Neural crest cell (in vitro differentiated cells): ENCODE measurements around the gene SLC4A4. TPM values are rescaled to one million over a fixed set of nuclear protein-coding genes. Genes with fewer than 3 reads are reported as not detected.

Source experiments
- DNase-seq: peaks from one replicate; pipeline ENCODE4 v3.0.0; 2021; ENCODE audit warnings: low read depth, mixed read lengths, low spot score
- H3K27ac Mint-ChIP-seq: one replicate; pipeline ENCODE4 v1.8.0; 2021; ENCODE audit warnings: mild to moderate bottlenecking, mixed read lengths; ENCODE audit not compliant: unreplicated experiment
- H3K27me3 Mint-ChIP-seq: 2 replicates; pipeline ENCODE4 v1.8.0; 2021; ENCODE audit warnings: low read depth, mild to moderate bottlenecking, mixed read lengths
- H3K36me3 Mint-ChIP-seq: 2 replicates; pipeline ENCODE4 v1.8.0; 2021; ENCODE audit warnings: low read depth, mild to moderate bottlenecking, mixed read lengths
- H3K4me1 Mint-ChIP-seq: 2 replicates; pipeline ENCODE4 v1.8.0; 2021; ENCODE audit warnings: mixed read lengths
- H3K4me3 Mint-ChIP-seq: one replicate; pipeline ENCODE4 v1.8.0; 2021; ENCODE audit warnings: mild to moderate bottlenecking, mixed read lengths
- H3K9me3 Mint-ChIP-seq: 2 replicates; pipeline ENCODE4 v1.8.0; 2021; ENCODE audit warnings: mixed read lengths
- long read RNA-seq: library from polyadenylated mRNA; unstranded; transcript quantifications from one replicate; pipeline ENCODE4 v2.0.0, GENCODE V29; 2020
- total RNA-seq: library from RNA; stranded (reverse); gene quantifications from 2 replicates; pipeline ENCODE4 v1.2.1, GENCODE V29; 2021
- TF ChIP-seq, protein P1 (sequence below): fragments of 200-600 bp; sonication (generic); conservative IDR thresholded peaks from 2 replicates; pipeline ENCODE4 v1.5.0; 2021; ENCODE audit warnings: antibody characterized with exemption, mild to moderate bottlenecking

The SLC4A4 gene
- 3.9 and 4.0 TPM in 2 replicates for total RNA-seq
- long read RNA-seq, partial matches to known transcripts, result 0 of 1 reads
- long read RNA-seq, other reads (novel, unspliced or antisense), result 1 of 1 reads

DNA sequence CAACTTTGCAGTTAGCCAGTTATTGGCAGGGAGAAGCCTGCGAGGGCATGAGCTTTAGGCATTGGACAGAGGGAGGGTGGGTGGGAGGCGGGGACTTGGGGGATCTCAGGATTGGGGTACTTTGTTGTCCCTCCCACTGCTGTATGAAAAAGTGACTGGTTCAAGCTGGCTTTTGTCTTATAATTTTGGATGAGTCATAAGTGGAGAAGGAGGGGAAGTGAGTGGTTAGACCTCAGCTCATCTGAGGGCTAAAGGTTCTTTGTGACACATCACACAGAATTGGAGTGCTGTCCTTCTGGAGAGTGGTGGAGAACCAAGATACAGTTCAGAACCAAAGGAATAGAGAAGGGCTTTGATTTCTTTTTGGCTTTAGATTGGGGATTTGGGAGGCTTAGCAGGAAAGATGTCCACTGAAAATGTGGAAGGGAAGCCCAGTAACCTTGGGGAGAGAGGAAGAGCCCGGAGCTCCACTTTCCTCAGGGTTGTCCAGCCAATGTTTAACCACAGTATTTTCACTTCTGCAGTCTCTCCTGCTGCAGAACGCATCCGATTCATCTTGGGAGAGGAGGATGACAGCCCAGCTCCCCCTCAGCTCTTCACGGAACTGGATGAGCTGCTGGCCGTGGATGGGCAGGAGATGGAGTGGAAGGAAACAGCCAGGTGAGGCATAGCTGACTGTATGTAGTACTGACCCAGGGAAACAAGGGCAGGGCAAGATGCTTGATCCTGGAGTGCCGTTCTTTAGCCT, at the start of gene SLC4A4:
Gene SLC4A4, plus strand, starts transcription at position 175 of the 748 bp plus-strand sequence.
- Mint-ChIP-seq H3K36me3 (no peaks in the 10 kb centered on the region), H3K4me3 (no peak within 1 kb of the TSS), H3K4me1 (no peaks in the 10 kb centered on the region), H3K9me3 (no peaks in the 10 kb centered on the region), H3K27me3 (no peaks in the 10 kb centered on the region), H3K27ac (no peak within 1 kb of the TSS)
- TF ChIP-seq, protein P1, sequence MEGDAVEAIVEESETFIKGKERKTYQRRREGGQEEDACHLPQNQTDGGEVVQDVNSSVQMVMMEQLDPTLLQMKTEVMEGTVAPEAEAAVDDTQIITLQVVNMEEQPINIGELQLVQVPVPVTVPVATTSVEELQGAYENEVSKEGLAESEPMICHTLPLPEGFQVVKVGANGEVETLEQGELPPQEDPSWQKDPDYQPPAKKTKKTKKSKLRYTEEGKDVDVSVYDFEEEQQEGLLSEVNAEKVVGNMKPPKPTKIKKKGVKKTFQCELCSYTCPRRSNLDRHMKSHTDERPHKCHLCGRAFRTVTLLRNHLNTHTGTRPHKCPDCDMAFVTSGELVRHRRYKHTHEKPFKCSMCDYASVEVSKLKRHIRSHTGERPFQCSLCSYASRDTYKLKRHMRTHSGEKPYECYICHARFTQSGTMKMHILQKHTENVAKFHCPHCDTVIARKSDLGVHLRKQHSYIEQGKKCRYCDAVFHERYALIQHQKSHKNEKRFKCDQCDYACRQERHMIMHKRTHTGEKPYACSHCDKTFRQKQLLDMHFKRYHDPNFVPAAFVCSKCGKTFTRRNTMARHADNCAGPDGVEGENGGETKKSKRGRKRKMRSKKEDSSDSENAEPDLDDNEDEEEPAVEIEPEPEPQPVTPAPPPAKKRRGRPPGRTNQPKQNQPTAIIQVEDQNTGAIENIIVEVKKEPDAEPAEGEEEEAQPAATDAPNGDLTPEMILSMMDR, result no peak
- no peak for DNase-seq

DNA sequence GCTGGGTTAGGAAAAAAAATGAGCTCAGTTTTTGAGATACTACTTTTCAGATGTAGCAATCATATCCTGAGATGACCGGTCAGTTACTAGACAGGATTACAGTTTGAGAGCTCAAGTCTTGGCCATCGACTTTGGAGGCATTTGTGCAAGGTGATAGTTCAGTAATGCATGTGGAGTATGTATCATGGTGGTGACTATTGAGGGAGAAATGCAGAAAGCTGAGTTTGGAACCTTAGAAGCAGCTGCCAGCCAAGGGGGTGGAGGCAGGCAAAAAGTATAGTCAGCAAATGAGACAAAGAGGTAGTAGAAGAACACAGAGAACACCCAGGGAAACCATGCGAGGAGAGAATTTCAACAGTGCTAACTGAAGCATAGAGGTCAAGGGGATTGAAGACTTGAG, 48.7 kb upstream of the SLC4A4 start:
- no peak overlapping the region for H3K27ac Mint-ChIP-seq
- DNase-seq, result no peak
- no peaks in the 10 kb centered on the region for H3K36me3 Mint-ChIP-seq
- H3K27me3 Mint-ChIP-seq, result no peaks in the 10 kb centered on the region
- TF ChIP-seq, protein P1, result no peak
- no peak overlapping the region for H3K4me3 Mint-ChIP-seq
- peaks cover 9% of the 10 kb centered on the region for H3K4me1 Mint-ChIP-seq
- H3K9me3 Mint-ChIP-seq, result no peaks in the 10 kb centered on the region

DNA sequence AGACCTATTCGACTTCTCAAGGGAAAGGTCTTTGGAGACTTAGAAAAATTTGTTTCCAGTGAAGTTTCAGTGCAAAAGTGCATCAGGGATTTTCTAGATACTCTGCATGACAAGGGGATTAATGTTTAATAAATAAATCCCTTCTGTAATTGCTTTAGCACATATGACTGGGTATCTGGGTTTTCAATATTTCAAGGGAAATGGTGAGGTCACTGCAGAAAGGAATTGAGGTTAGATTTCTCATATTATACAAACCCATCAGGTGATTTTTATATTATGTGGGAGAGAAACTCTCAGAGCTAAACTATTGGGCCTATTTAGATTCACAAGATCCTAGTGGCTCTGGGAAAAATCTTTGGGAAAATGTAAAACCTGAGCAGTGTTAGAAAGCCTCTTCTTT, 48.3 kb upstream of the SLC4A4 start:
- Mint-ChIP-seq H3K4me1 (peaks cover 9% of the 10 kb centered on the region), H3K27me3 (no peaks in the 10 kb centered on the region), H3K27ac (no peak overlapping the region), H3K36me3 (no peaks in the 10 kb centered on the region), H3K4me3 (no peak overlapping the region), H3K9me3 (no peaks in the 10 kb centered on the region)
- TF ChIP-seq, protein P1, result no peak
- DNase-seq, result no peak

DNA sequence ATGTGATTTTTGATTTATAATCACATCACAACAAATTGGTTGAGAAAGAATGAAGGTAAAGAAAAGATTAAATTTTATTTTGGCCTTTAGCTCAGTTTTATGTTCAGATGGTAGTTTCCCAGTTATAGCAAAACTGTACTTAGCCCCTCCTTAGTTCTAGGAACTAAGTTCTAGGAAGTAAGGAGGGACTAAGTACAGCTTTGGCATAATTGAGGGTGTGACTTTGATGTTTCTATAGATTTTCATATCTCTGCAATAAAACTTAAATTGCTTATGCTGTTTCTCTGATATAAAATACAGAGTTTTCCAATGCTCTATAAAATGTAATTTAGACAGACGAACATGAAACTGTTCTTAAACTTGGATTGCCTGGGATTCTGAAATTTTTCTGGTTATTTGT, 46.6 kb upstream of the SLC4A4 start:
- DNase-seq, result no peak
- H3K27me3 Mint-ChIP-seq, result no peaks in the 10 kb centered on the region

DNA sequence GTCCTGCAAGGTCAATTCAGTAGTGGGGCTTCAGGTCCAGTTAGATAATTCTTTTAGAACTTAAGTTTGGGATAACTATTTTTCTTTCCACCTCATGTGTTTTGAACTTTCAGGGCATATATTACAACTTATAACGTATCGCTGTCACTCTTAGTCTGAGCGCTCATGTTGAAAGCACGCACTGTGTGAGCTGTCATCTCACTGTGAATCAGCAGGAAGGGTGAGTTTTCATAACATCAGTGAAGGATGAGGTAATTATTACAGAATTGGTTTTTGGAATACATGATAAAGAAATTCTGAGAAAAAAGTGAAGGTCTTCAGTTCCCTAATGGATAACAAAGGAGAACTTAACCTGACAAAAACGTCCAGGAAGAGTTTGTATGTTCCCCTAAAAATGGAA, 45.1 kb upstream of the SLC4A4 start:
- no peaks in the 10 kb centered on the region for H3K27me3 Mint-ChIP-seq
- H3K4me1 Mint-ChIP-seq, result peaks cover 4% of the 10 kb centered on the region
- no peak for DNase-seq

More for the DNA sequence above, 46.6 kb upstream of the SLC4A4 start:
- Mint-ChIP-seq H3K27ac (no peak overlapping the region), H3K4me3 (no peak overlapping the region), H3K36me3 (no peaks in the 10 kb centered on the region), H3K9me3 (no peaks in the 10 kb centered on the region), H3K4me1 (peaks cover 8% of the 10 kb centered on the region)
- TF ChIP-seq, protein P1, result no peak

More for the DNA sequence above, 45.1 kb upstream of the SLC4A4 start:
- Mint-ChIP-seq H3K4me3 (no peak overlapping the region), H3K36me3 (no peaks in the 10 kb centered on the region), H3K27ac (no peak overlapping the region), H3K9me3 (no peaks in the 10 kb centered on the region)
- TF ChIP-seq, protein P1, result no peak
